Mucosa of descending colon (tissue), 3 donors: Measurements from ENCODE around the gene LRP1B. TPM values are rescaled to one million over a fixed set of nuclear protein-coding genes. Genes with fewer than 3 reads are reported as not detected.
A peak's percentile ranks its signal among the peaks of the same experiment; 100 is the strongest.
"Not testable (repeated sequence)": the region's sequence is repeated elsewhere in the genome, so short reads cannot be mapped to it uniquely, and the experiment has no call there.

Experiments used
- ATAC-seq: fragments of 200-7000 bp; cut with Tn5 transposase; one replicate; pipeline ENCODE4 v1.9.1; 2020; ENCODE audit warnings: mild to moderate bottlenecking, moderate library complexity
- DNase-seq, 3 donors: peaks; one replicate each; pipeline ENCODE4 v3.0.0-alpha.2; 2020
- H3K36me3 ChIP-seq: fragments of 200-600 bp; one replicate; pipeline ENCODE4 v1.8.0; 2021; ENCODE audit warnings: low read depth, mild to moderate bottlenecking
- H3K4me1 ChIP-seq: fragments of 200-600 bp; one replicate; pipeline ENCODE4 v1.8.0; 2021; ENCODE audit warnings: low read depth, mild to moderate bottlenecking
- H3K4me3 ChIP-seq: fragments of 200-600 bp; one replicate; pipeline ENCODE4 v1.8.0; 2021; ENCODE audit warnings: mild to moderate bottlenecking
- H3K9me3 ChIP-seq: fragments of 200-600 bp; one replicate; pipeline ENCODE4 v1.8.0; 2021; ENCODE audit warnings: mild to moderate bottlenecking
- intact Hi-C, 2 donors: fragments of 100-400 bp; cut with DNase I in 1 of 2; cut with micrococcal nuclease in 1 of 2; formaldehyde crosslinking; loops; one replicate each; pipeline versions ENCODE4 v1.11.0 to v1.11.1; 2022; cut with DNase I, micrococcal nuclease
- total RNA-seq, 3 donors: library from RNA; stranded (reverse); fragmentation: NEBNext Ultra II Directional in 2 of 3; extraction: Animal tissue kit (Norgen Biotek cat#: 25700) in 2 of 3; gene quantifications; one replicate each; pipeline versions ENCODE4 v1.2.1 to v1.2.4, GENCODE V29; 2021 to 2023
- TF ChIP-seq, protein P1 (sequence below): fragments of 200-600 bp; IDR thresholded peaks from one replicate; pipeline ENCODE4 v1.8.0; 2022; ENCODE audit warnings: antibody characterized with exemption, mild to moderate bottlenecking
- donor health status: DM: no; HTN: no; CAD: no; lungs with moderate emphysema.
- donor health status: DM: no; HTN: no; CAD: no.
- donor health status: DM: no; HTN: yes; CAD: no.

Gene LRP1B
- total RNA-seq, 3 donors from 2014 or later, result 0.12 to 1.6 (median 0.20) TPM

DNA sequence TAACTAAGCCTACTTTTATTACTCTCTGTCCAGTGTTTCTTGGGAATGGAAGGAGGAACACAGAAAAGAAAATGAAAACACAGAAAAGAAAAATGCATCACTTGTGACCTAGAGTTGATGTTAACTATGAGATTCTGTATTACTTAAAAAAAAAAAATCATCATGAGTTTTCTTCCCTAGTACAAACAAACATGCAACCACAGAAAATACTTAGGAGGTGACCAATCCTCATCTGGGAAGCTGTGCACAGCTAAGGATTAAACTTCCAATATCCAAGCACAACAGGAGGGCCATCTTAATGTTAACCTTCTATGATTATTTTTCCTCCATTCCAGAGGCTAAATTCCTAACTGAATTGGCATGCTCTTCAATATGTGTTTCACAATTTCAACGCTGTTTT, 1140.4 kb downstream of the LRP1B start:
- Histone ChIP-seq H3K36me3 (no peaks in the 10 kb centered on the region), H3K4me3 (no peak overlapping the region), H3K9me3 (no peaks in the 10 kb centered on the region), H3K4me1 (no peaks in the 10 kb centered on the region)
- ATAC-seq (no peak), DNase-seq (no peak)
- intact Hi-C loops, result no loop called here
- TF ChIP-seq, protein P1, sequence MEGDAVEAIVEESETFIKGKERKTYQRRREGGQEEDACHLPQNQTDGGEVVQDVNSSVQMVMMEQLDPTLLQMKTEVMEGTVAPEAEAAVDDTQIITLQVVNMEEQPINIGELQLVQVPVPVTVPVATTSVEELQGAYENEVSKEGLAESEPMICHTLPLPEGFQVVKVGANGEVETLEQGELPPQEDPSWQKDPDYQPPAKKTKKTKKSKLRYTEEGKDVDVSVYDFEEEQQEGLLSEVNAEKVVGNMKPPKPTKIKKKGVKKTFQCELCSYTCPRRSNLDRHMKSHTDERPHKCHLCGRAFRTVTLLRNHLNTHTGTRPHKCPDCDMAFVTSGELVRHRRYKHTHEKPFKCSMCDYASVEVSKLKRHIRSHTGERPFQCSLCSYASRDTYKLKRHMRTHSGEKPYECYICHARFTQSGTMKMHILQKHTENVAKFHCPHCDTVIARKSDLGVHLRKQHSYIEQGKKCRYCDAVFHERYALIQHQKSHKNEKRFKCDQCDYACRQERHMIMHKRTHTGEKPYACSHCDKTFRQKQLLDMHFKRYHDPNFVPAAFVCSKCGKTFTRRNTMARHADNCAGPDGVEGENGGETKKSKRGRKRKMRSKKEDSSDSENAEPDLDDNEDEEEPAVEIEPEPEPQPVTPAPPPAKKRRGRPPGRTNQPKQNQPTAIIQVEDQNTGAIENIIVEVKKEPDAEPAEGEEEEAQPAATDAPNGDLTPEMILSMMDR, result no peak

DNA sequence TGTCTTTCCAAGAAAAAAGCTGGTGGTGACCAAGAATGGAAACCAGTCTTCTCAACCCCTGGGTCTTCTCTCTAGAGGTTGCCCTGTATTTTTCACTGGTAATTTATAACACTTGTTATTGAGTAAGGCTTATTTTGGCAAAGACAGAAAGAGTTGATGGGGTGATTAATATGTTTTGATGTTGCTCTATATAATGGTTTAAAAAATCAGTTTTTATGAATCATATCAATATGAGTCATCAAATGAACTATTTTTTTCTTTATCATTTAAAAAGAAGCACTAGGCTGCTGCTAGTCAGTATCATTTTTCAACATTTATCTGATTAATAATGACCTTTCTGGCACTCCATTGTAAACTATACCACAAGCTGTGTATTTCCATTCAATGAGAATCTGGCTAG, 1142.2 kb downstream of the LRP1B start:
- ATAC-seq, result no peak
- TF ChIP-seq, protein P1, result no peak
- intact Hi-C loops, result no loop called here
- Histone ChIP-seq H3K9me3 (no peaks in the 10 kb centered on the region), H3K36me3 (no peaks in the 10 kb centered on the region), H3K4me3 (no peak overlapping the region), H3K4me1 (no peaks in the 10 kb centered on the region)
- no peak for DNase-seq

DNA sequence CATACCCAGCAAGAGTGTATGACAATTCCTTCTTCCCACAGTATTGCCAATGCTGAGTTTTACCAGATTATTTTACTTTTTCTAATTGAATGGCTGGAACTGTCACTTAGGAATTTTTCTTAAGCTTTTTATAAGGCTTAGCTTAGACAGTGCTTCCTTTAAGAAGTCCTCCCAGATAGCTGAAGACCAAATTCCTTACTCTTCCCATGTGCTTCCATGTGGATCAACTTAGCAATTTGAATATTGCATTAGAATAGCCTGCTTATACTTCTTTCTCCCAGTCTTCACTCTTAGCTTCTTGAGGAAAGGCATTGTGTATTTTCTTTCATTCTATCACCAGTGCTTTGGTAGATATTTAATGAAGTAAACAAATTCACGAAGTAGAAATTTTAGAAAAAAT, 1144.4 kb downstream of the LRP1B start:
- intact Hi-C loops, result no loop called here
- TF ChIP-seq, protein P1, result no peak
- no peaks in the 10 kb centered on the region for H3K9me3 ChIP-seq
- no peak overlapping the region for H3K4me3 ChIP-seq
- no peaks in the 10 kb centered on the region for H3K4me1 ChIP-seq
- no peaks in the 10 kb centered on the region for H3K36me3 ChIP-seq
- no peak for DNase-seq
- ATAC-seq, result no peak

DNA sequence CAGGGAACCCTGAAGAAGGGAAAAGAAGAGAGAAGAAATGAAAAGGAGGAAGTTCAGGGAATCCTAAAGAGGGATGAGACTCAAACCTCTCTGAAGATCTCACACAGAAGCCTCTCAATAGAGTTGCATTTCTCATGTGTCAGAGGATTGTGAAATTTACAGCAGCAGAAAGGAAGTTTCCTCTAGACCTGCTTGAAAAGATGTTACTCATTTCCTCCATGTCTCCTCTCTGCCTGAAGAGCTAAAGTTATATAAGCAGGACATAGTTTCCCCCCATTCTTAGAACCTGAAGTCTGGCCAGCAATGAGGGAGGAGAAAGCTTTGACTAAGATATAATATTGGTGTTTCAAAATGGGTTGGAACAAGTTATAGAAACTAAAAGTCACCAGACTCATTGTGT, 1155.6 kb downstream of the LRP1B start:
- intact Hi-C loops, result no loop called here
- Histone ChIP-seq H3K4me3 (no peak overlapping the region), H3K36me3 (no peaks in the 10 kb centered on the region), H3K4me1 (no peaks in the 10 kb centered on the region), H3K9me3 (no peaks in the 10 kb centered on the region)
- ATAC-seq (no peak), DNase-seq (no peak)
- TF ChIP-seq, protein P1, result no peak

DNA sequence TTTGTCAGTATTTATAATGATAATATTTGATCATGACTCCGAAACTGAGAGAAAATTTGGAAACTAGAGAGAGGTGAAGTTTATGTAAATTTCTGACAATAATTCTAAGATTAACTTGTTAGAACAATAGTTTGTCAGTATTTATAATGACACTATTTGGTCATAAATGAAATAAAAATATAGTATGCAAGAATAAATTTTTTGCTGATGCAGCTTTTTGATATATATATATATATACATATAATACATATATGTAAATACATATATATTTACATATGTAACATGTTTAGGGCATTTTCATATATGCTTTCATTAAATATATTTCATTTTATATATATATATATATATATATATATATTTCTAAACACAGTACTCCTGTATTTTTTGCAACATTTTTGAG, 1158.1 kb downstream of the LRP1B start:
- ATAC-seq, result no peak
- intact Hi-C loops, result no loop called here
- DNase-seq, result no peak
- H3K36me3 ChIP-seq, result no peaks in the 10 kb centered on the region
- no peaks in the 10 kb centered on the region for H3K9me3 ChIP-seq
- H3K4me1 ChIP-seq, result no peaks in the 10 kb centered on the region
- no peak overlapping the region for H3K4me3 ChIP-seq
- TF ChIP-seq, protein P1, result no peak

DNA sequence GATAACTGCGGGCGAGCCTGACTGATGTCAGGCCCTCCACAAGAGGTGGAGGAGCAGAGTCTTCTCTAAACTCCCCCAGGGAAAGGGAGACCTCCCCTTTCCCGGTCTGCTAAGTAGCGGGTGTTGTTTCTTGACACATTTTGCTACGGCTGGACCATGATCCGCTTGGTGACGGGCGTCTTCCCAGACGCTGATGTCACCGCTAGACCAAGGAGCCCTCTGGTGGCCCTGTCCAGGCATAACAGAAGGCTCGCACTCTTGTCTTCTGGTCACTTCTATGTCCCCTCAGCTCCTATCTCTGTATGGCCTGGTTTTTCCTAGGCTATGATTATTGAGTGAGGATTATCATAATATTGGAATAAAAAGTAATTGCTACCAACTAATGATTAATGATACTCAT, 1166.5 kb downstream of the LRP1B start:
- ATAC-seq, H3K9me3 ChIP-seq, H3K4me3 ChIP-seq, H3K36me3 ChIP-seq, H3K4me1 ChIP-seq, intact Hi-C loops: not testable (repeated sequence)
- DNase-seq, result peak in 1 of 3 donors; percentile 1
